Measurements from ENCODE around the gene COQ6. TPM values are rescaled to one million over a fixed set of nuclear protein-coding genes. Genes with fewer than 3 reads are reported as not detected.

Gene COQ6
- 7.6 TPM for polyA plus RNA-seq (2013, experiment 1 of 2)
- 7.9 TPM for polyA plus RNA-seq (2013, experiment 2 of 2)

DNA sequence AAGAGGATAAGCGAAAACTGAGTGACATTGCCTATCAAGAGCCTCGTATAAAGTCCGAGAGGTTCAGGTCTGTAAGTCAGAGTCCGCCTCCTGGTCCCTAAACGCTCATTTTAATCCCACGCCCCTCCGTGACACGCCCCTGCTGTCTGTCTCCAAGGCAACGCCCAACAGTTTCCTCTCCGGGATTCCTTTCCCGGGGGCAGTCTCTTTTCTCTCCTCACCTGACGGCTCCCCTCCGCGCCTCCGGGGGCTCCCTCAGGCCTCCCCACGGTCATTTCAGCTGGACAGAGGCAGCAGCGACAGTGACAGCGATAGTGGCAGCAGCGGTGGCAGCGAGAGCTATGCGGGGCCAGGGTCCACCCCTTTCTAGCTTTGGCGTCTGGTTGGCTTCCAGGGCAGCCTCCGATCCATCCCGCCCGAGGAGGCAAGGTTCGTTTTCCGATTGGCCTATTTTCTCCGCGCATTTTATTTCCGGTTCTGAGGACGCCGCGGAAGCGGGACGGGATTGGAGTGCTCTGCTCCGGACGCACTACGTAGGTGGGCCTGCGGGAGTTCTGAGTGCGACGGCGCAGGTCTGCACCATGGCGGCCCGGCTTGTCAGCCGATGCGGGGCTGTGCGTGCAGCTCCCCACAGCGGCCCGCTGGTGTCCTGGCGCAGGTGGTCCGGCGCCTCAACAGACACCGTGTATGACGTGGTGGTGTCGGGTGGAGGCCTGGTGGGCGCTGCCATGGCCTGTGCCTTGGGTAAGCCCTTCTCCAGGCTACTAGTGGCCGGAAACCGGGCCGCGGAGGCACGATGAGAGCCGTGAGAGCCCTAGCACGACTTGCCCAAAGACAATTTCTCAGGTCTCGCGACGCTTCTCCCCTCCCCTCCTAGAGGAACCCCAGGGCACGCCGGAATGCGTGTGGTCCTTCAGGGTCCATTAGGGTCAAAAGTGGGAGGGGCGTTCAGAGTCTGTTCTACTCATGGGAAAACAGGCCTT, at the start of gene COQ6, which contains the start of gene FAM161B:
Gene COQ6 (plus strand): TSS at position 551 of the 983 bp plus-strand sequence. CDS start 31 bp downstream, at position 582.
Gene FAM161B (minus strand): TSS at position 343 of the 983 bp plus-strand sequence. CDS start 68 bp downstream, at position 275.
- Histone ChIP-seq H3K4ac (ENCODE audit: low read length) (no peak within 1 kb of the TSS), H4K91ac (ENCODE audit: low read depth, low read length, poor library complexity) (no peak within 1 kb of the TSS), H3K4me2 (ENCODE audit: insufficient read depth, low read length, poor library complexity, severe bottlenecking) (peak within 1 kb of the TSS; percentile 84), H3K27ac (replicated peaks; ENCODE audit: low read length) (peak within 1 kb of the TSS; percentile 91), H3K27me3 (ENCODE audit: control insufficient read depth in 3 of 3, insufficient read depth in 3 of 3, low read depth in 1 of 3, low read length in 3 of 3) (no peaks in the 10 kb centered on the region), H2BK12ac (ENCODE audit: low read length) (peak within 1 kb of the TSS; percentile 88), H2BK120ac (ENCODE audit: low read depth, low read length) (no peak within 1 kb of the TSS), H2AK5ac (ENCODE audit: low read depth, low read length) (peak within 1 kb of the TSS; percentile 83), H2AFZ (ENCODE audit: low read length) (peak within 1 kb of the TSS; percentile 95), H4K8ac (ENCODE audit: low read depth, low read length) (no peak within 1 kb of the TSS), H3K18ac (ENCODE audit: low read length) (peak within 1 kb of the TSS; percentile 98), H3K9ac (ENCODE audit: low read depth, low read length, poor library complexity) (peak within 1 kb of the TSS; percentile 99), H3K4me3 (ENCODE audit: low read length in 2 of 2) (peak within 1 kb of the TSS; percentile 72 to 95), H3K79me1 (ENCODE audit: low read depth, low read length) (no peaks in the 10 kb centered on the region), H3K9me3 (replicated peaks in 1 of 2; ENCODE audit: control insufficient read depth in 2 of 2, insufficient read depth in 1 of 2, low read depth in 1 of 2, low read length in 2 of 2) (no peaks in the 10 kb centered on the region), H2BK15ac (ENCODE audit: low read length) (no peak within 1 kb of the TSS), H3K4me1 (ENCODE audit: control insufficient read depth in 2 of 2, insufficient read depth in 1 of 2, low read depth in 1 of 2, low read length in 2 of 2) (no peaks in the 10 kb centered on the region), H3K23ac (ENCODE audit: low read depth, low read length, poor library complexity) (peak within 1 kb of the TSS; percentile 61), H3K36me3 (replicated peaks in 1 of 2; ENCODE audit: control insufficient read depth in 2 of 2, insufficient read depth in 2 of 2, low read length in 2 of 2) (peaks cover 4 to 14% of the 10 kb centered on the region in 2 donors), H3K14ac (ENCODE audit: low read length) (no peak within 1 kb of the TSS), H2BK5ac (ENCODE audit: low read length) (no peak within 1 kb of the TSS)
- no CpG with 5 or more reads among the region's 70 CpGs for WGBS, 2 donors (ENCODE audit: extremely low coverage in 2 of 2, insufficient read length in 2 of 2, insufficient replicate concordance in 1 of 2)
- DNase-seq (ENCODE audit: low spot score): peak; percentile 94

DNA sequence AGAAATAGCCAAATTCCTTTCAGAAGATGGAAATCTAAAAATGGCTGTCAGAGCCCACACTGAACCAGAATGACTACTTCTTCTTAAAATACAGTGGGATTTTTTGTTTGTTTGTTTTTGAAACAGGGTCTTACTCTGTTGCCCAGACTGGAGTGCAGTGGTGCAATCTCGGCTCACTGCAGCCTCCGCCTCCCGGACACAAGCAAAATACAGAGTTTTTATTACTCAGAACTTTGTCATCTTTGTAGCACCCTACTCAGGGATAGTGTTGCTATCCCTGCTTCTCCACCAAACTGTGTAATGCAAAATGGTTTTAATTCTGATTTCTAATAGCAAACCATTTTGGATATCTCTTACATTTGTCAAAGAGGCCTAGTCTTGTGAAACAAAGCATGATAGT, 47.1 kb upstream of the COQ6 start:
- WGBS, 2 donors (ENCODE audit: extremely low coverage in 2 of 2, insufficient read length in 2 of 2, insufficient replicate concordance in 1 of 2): no CpG with 5 or more reads among the region's 3 CpGs
- H3K18ac ChIP-seq (ENCODE audit: low read length): no peak overlapping the region

DNA sequence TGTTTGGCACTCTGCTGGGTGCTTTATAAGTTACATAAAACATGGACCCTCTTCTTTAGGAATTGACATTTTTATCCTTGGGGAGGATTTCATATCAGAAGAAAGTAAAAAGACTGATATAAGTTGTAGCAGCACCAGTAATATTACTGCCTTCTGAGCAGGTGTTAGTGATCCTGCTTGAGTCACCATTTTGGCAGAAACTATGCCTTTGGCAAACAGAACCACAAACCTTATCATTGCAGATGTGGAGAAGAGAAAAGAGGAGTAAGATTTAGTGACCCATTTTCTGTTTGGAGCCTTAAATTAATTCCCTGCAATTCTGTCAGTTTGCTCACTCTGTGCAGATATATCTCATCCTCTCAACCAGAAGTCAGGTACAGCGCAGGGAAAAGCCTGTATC, 40.4 kb upstream of the COQ6 start:
- no CpG with 5 or more reads among the region's 1 CpG for WGBS, 2 donors (ENCODE audit: extremely low coverage in 2 of 2, insufficient read length in 2 of 2, insufficient replicate concordance in 1 of 2)
- H3K36me3 ChIP-seq (replicated peaks in 1 of 2; ENCODE audit: control insufficient read depth in 2 of 2, insufficient read depth in 2 of 2, low read length in 2 of 2): peaks cover 28 to 94% of the 10 kb centered on the region in 2 donors
- H3K14ac ChIP-seq (ENCODE audit: low read length): no peak overlapping the region
- no peak overlapping the region for H3K4ac ChIP-seq (ENCODE audit: low read length)
- H2BK5ac ChIP-seq (ENCODE audit: low read length): no peak overlapping the region
- no peak overlapping the region for H2AK5ac ChIP-seq (ENCODE audit: low read depth, low read length)
- H2AFZ ChIP-seq (ENCODE audit: low read length): no peak overlapping the region
- H3K4me2 ChIP-seq (ENCODE audit: insufficient read depth, low read length, poor library complexity, severe bottlenecking): no peak overlapping the region
- no peak overlapping the region for H3K4me3 ChIP-seq (ENCODE audit: low read length in 2 of 2)
- no peak overlapping the region for H3K18ac ChIP-seq (ENCODE audit: low read length)
- H4K8ac ChIP-seq (ENCODE audit: low read depth, low read length): no peak overlapping the region
- no peak overlapping the region for H3K23ac ChIP-seq (ENCODE audit: low read depth, low read length, poor library complexity)
- H3K79me1 ChIP-seq (ENCODE audit: low read depth, low read length): peaks cover 2% of the 10 kb centered on the region
- no peak overlapping the region for H2BK12ac ChIP-seq (ENCODE audit: low read length)
- no peaks in the 10 kb centered on the region for H3K9me3 ChIP-seq (replicated peaks in 1 of 2; ENCODE audit: control insufficient read depth in 2 of 2, insufficient read depth in 1 of 2, low read depth in 1 of 2, low read length in 2 of 2)
- no peak overlapping the region for H2BK120ac ChIP-seq (ENCODE audit: low read depth, low read length)
- H2BK15ac ChIP-seq (ENCODE audit: low read length): no peak overlapping the region
- no peak overlapping the region for H3K9ac ChIP-seq (ENCODE audit: low read depth, low read length, poor library complexity)
- DNase-seq (ENCODE audit: low spot score): no peak
- no peak overlapping the region for H3K27ac ChIP-seq (replicated peaks; ENCODE audit: low read length)
- H4K91ac ChIP-seq (ENCODE audit: low read depth, low read length, poor library complexity): no peak overlapping the region
- H3K27me3 ChIP-seq (ENCODE audit: control insufficient read depth in 3 of 3, insufficient read depth in 3 of 3, low read depth in 1 of 3, low read length in 3 of 3): no peaks in the 10 kb centered on the region
- no peaks in the 10 kb centered on the region for H3K4me1 ChIP-seq (ENCODE audit: control insufficient read depth in 2 of 2, insufficient read depth in 1 of 2, low read depth in 1 of 2, low read length in 2 of 2)

More for the DNA sequence above, 47.1 kb upstream of the COQ6 start:
- no peak overlapping the region for H3K14ac ChIP-seq (ENCODE audit: low read length)
- H2BK15ac ChIP-seq (ENCODE audit: low read length): no peak overlapping the region
- no peak overlapping the region for H2AFZ ChIP-seq (ENCODE audit: low read length)
- peaks cover 0 to under 1% of the 10 kb centered on the region in 2 donors for H3K9me3 ChIP-seq (replicated peaks in 1 of 2; ENCODE audit: control insufficient read depth in 2 of 2, insufficient read depth in 1 of 2, low read depth in 1 of 2, low read length in 2 of 2)
- no peak overlapping the region for H2BK12ac ChIP-seq (ENCODE audit: low read length)
- H3K36me3 ChIP-seq (replicated peaks in 1 of 2; ENCODE audit: control insufficient read depth in 2 of 2, insufficient read depth in 2 of 2, low read length in 2 of 2): peaks cover 32 to 94% of the 10 kb centered on the region in 2 donors
- H3K9ac ChIP-seq (ENCODE audit: low read depth, low read length, poor library complexity): no peak overlapping the region
- H3K27me3 ChIP-seq (ENCODE audit: control insufficient read depth in 3 of 3, insufficient read depth in 3 of 3, low read depth in 1 of 3, low read length in 3 of 3): no peaks in the 10 kb centered on the region
- no peak overlapping the region for H3K27ac ChIP-seq (replicated peaks; ENCODE audit: low read length)
- no peaks in the 10 kb centered on the region for H3K79me1 ChIP-seq (ENCODE audit: low read depth, low read length)
- H3K4me1 ChIP-seq (ENCODE audit: control insufficient read depth in 2 of 2, insufficient read depth in 1 of 2, low read depth in 1 of 2, low read length in 2 of 2): no peaks in the 10 kb centered on the region
- no peak overlapping the region for H3K23ac ChIP-seq (ENCODE audit: low read depth, low read length, poor library complexity)
- no peak overlapping the region for H2BK120ac ChIP-seq (ENCODE audit: low read depth, low read length)
- no peak overlapping the region for H4K91ac ChIP-seq (ENCODE audit: low read depth, low read length, poor library complexity)
- no peak overlapping the region for H3K4me2 ChIP-seq (ENCODE audit: insufficient read depth, low read length, poor library complexity, severe bottlenecking)
- H3K4me3 ChIP-seq (ENCODE audit: low read length in 2 of 2): no peak overlapping the region
- no peak overlapping the region for H4K8ac ChIP-seq (ENCODE audit: low read depth, low read length)
- H2BK5ac ChIP-seq (ENCODE audit: low read length): no peak overlapping the region
- no peak overlapping the region for H2AK5ac ChIP-seq (ENCODE audit: low read depth, low read length)
- no peak overlapping the region for H3K4ac ChIP-seq (ENCODE audit: low read length)
- no peak for DNase-seq (ENCODE audit: low spot score)

DNA sequence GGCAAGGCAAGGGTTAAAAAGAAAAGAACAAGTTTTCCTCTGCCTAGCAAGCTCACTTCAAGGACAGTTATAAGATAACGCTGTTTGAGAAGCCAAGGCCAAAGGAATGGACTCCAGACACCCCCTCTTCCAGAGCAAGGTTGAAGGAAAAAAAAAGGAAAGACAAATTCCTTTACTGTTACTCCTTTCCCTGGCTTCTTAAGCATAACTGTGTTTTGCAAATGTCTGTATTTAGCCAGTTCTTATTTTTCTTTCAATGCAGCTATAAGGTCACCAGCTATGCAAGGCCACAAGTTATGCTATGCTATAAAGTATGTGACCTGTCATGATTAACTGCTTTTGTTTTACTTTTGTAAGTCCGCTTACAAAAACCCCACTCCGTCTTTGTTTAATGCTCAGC, 36.8 kb upstream of the COQ6 start:
- H3K27ac ChIP-seq (replicated peaks; ENCODE audit: low read length): no peak overlapping the region
- H3K27me3 ChIP-seq (ENCODE audit: control insufficient read depth in 3 of 3, insufficient read depth in 3 of 3, low read depth in 1 of 3, low read length in 3 of 3): no peaks in the 10 kb centered on the region
- no peak overlapping the region for H3K4me3 ChIP-seq (ENCODE audit: low read length in 2 of 2)
- no peak overlapping the region for H3K4ac ChIP-seq (ENCODE audit: low read length)
- no peak overlapping the region for H2BK120ac ChIP-seq (ENCODE audit: low read depth, low read length)
- H2AFZ ChIP-seq (ENCODE audit: low read length): no peak overlapping the region
- no peak overlapping the region for H3K23ac ChIP-seq (ENCODE audit: low read depth, low read length, poor library complexity)
- H3K4me2 ChIP-seq (ENCODE audit: insufficient read depth, low read length, poor library complexity, severe bottlenecking): no peak overlapping the region
- H2BK5ac ChIP-seq (ENCODE audit: low read length): no peak overlapping the region
- H2BK12ac ChIP-seq (ENCODE audit: low read length): no peak overlapping the region
- peaks cover 15 to 94% of the 10 kb centered on the region in 2 donors for H3K36me3 ChIP-seq (replicated peaks in 1 of 2; ENCODE audit: control insufficient read depth in 2 of 2, insufficient read depth in 2 of 2, low read length in 2 of 2)
- no peak overlapping the region for H2AK5ac ChIP-seq (ENCODE audit: low read depth, low read length)
- no peak overlapping the region for H2BK15ac ChIP-seq (ENCODE audit: low read length)
- H3K79me1 ChIP-seq (ENCODE audit: low read depth, low read length): peaks cover 2% of the 10 kb centered on the region
- H3K14ac ChIP-seq (ENCODE audit: low read length): no peak overlapping the region
- H4K91ac ChIP-seq (ENCODE audit: low read depth, low read length, poor library complexity): no peak overlapping the region
- no peak overlapping the region for H3K18ac ChIP-seq (ENCODE audit: low read length)
- no peak overlapping the region for H3K9ac ChIP-seq (ENCODE audit: low read depth, low read length, poor library complexity)
- no peaks in the 10 kb centered on the region for H3K4me1 ChIP-seq (ENCODE audit: control insufficient read depth in 2 of 2, insufficient read depth in 1 of 2, low read depth in 1 of 2, low read length in 2 of 2)
- no CpG with 5 or more reads among the region's 3 CpGs for WGBS, 2 donors (ENCODE audit: extremely low coverage in 2 of 2, insufficient read length in 2 of 2, insufficient replicate concordance in 1 of 2)
- no peak for DNase-seq (ENCODE audit: low spot score)
- no peak overlapping the region for H4K8ac ChIP-seq (ENCODE audit: low read depth, low read length)
- H3K9me3 ChIP-seq (replicated peaks in 1 of 2; ENCODE audit: control insufficient read depth in 2 of 2, insufficient read depth in 1 of 2, low read depth in 1 of 2, low read length in 2 of 2): no peaks in the 10 kb centered on the region

All from neuronal stem cell (in vitro differentiated cells).